ENCODE measurements around the gene ASMTL. TPM values are rescaled to one million over a fixed set of nuclear protein-coding genes. Genes with fewer than 3 reads are reported as not detected.
A peak's percentile ranks its signal among the peaks of the same experiment; 100 is the strongest.

Gene ASMTL
- total and polyA plus RNA-seq, 2 experiments from 2014 or later, result 10.1 to 31.0 TPM

DNA sequence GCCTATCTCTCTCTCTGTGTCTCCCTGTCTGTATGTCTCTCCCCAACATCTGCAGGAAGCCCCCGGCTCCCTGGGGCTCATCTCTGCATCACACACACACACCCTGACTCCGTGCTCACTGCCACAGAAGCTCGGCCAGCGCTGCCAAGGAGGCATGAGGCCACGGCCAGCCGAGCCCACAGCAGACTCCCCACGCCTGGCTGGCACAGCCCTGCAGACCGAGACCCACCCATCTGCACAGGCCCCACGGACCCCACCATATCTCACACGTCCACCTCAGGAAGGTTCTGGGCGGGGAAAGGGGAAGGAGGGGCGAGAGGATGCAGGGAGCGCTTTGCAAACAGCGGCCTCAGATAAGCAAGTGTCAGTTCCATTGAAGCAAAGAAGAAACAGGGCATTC is 32.3 kb downstream of the ASMTL start:
- TF ChIP-seq EZH2phosphoT487 (IDR thresholded peaks at IDR 0.05; ENCODE audit: low read depth, severe bottlenecking, unreplicated experiment) (no peak), CTCF (IDR thresholded peaks at IDR 0.05; ENCODE audit: poor library complexity) (no peak), EZH2 (IDR thresholded peaks at IDR 0.05; ENCODE audit: borderline replicate concordance) (no peak)
- Histone ChIP-seq H3K79me2 (no peaks in the 10 kb centered on the region), H3K9me3 (ENCODE audit: low read depth) (no peaks in the 10 kb centered on the region), H4K20me1 (ENCODE audit: insufficient read depth, poor library complexity, severe bottlenecking) (no peaks in the 10 kb centered on the region), H3K9me2 (replicated peaks; ENCODE audit: insufficient read depth) (no peaks in the 10 kb centered on the region), H3K36me3 (replicated peaks; ENCODE audit: insufficient read depth, low read depth) (no peaks in the 10 kb centered on the region), H3K4me3 (no peak overlapping the region), H3K4me2 (peak overlapping the region; percentile 19), H3K27ac (no peak overlapping the region), H3K4me1 (ENCODE audit: insufficient read depth) (no peaks in the 10 kb centered on the region), H3K27me3 (no peaks in the 10 kb centered on the region), H2AFZ (no peak overlapping the region)
- 60% methylated on average over 14 of the region's 14 CpGs for WGBS (ENCODE audit: low lambda C conversion rate, missing lambda C conversion rate)
- no peak for DNase-seq (ENCODE audit: low spot score)

- Histone ChIP-seq H3K79me2 (no peaks in the 10 kb centered on the region), H3K4me2 (no peak overlapping the region), H3K9me2 (replicated peaks; ENCODE audit: insufficient read depth) (no peaks in the 10 kb centered on the region), H3K4me3 (no peak overlapping the region), H3K4me1 (ENCODE audit: insufficient read depth) (no peaks in the 10 kb centered on the region), H3K27ac (no peak overlapping the region), H3K27me3 (no peaks in the 10 kb centered on the region), H3K36me3 (replicated peaks; ENCODE audit: insufficient read depth, low read depth) (no peaks in the 10 kb centered on the region), H4K20me1 (ENCODE audit: insufficient read depth, poor library complexity, severe bottlenecking) (no peaks in the 10 kb centered on the region), H2AFZ (no peak overlapping the region), H3K9me3 (ENCODE audit: low read depth) (no peaks in the 10 kb centered on the region)
- TF ChIP-seq EZH2phosphoT487 (IDR thresholded peaks at IDR 0.05; ENCODE audit: low read depth, severe bottlenecking, unreplicated experiment) (no peak), EZH2 (IDR thresholded peaks at IDR 0.05; ENCODE audit: borderline replicate concordance) (no peak), CTCF (IDR thresholded peaks at IDR 0.05; ENCODE audit: poor library complexity) (no peak)
- WGBS (ENCODE audit: low lambda C conversion rate, missing lambda C conversion rate), result 89% methylated on average over 19 of the region's 19 CpGs
- no peak for DNase-seq (ENCODE audit: low spot score)
Observed at GRCh38 chrX:1419545-1420355, 33.0 kb downstream of the ASMTL start.

- Histone ChIP-seq H3K27ac (no peak overlapping the region), H3K4me3 (no peak overlapping the region), H3K36me3 (replicated peaks; ENCODE audit: insufficient read depth, low read depth) (no peaks in the 10 kb centered on the region), H3K79me2 (no peaks in the 10 kb centered on the region), H3K4me2 (no peak overlapping the region), H3K27me3 (no peaks in the 10 kb centered on the region), H2AFZ (no peak overlapping the region), H3K9me2 (replicated peaks; ENCODE audit: insufficient read depth) (no peaks in the 10 kb centered on the region), H4K20me1 (ENCODE audit: insufficient read depth, poor library complexity, severe bottlenecking) (no peaks in the 10 kb centered on the region), H3K4me1 (ENCODE audit: insufficient read depth) (no peaks in the 10 kb centered on the region), H3K9me3 (ENCODE audit: low read depth) (no peaks in the 10 kb centered on the region)
- WGBS (ENCODE audit: low lambda C conversion rate, missing lambda C conversion rate), result 93% methylated on average over 28 of the region's 29 CpGs
- TF ChIP-seq EZH2phosphoT487 (IDR thresholded peaks at IDR 0.05; ENCODE audit: low read depth, severe bottlenecking, unreplicated experiment) (no peak), EZH2 (IDR thresholded peaks at IDR 0.05; ENCODE audit: borderline replicate concordance) (no peak)
- no peak for DNase-seq (ENCODE audit: low spot score)
Observed at GRCh38 chrX:1418901-1419544, 33.7 kb downstream of the ASMTL start.

Measured in hepatocyte (in vitro differentiated cells).